Mesothelial cell of epicardium (in vitro differentiated cells): Measurements from ENCODE around the gene APCDD1. TPM values are rescaled to one million over a fixed set of nuclear protein-coding genes. Genes with fewer than 3 reads are reported as not detected.

Experiments used
- DNase-seq, 2 experiments: peaks; one replicate each; pipeline ENCODE4 v3.0.0; 2021; ENCODE audit warnings: low spot score in 2 of 2; ENCODE audit not compliant: unreplicated experiment in 2 of 2
- H3K27ac Mint-ChIP-seq: 2 replicates; pipeline ENCODE4 v1.8.0; 2021; ENCODE audit warnings: mixed read lengths
- H3K27me3 Mint-ChIP-seq: 2 replicates; pipeline ENCODE4 v1.8.0; 2021; ENCODE audit warnings: low read depth, mixed read lengths
- H3K36me3 Mint-ChIP-seq: 2 replicates; pipeline ENCODE4 v1.8.0; 2021; ENCODE audit warnings: mixed read lengths
- H3K4me1 Mint-ChIP-seq: 2 replicates; pipeline ENCODE4 v1.8.0; 2021; ENCODE audit warnings: mixed read lengths
- H3K4me3 Mint-ChIP-seq: 2 replicates; pipeline ENCODE4 v1.8.0; 2021; ENCODE audit warnings: mild to moderate bottlenecking, moderate library complexity, mixed read lengths
- H3K9me3 Mint-ChIP-seq: 2 replicates; pipeline ENCODE4 v1.8.0; 2021; ENCODE audit warnings: mixed read lengths
- total RNA-seq: library from RNA; stranded (reverse); gene quantifications from 3 replicates; pipeline ENCODE4 v1.2.1, GENCODE V29; 2021
- TF ChIP-seq, protein P1 (sequence below): fragments of 200-600 bp; sonication (generic); IDR thresholded peaks from one replicate; pipeline ENCODE4 v1.5.0; 2021; ENCODE audit warnings: antibody characterized with exemption; ENCODE audit not compliant: unreplicated experiment

The APCDD1 gene
- total RNA-seq, 1 donor from 2014 or later, result 104 TPM

DNA sequence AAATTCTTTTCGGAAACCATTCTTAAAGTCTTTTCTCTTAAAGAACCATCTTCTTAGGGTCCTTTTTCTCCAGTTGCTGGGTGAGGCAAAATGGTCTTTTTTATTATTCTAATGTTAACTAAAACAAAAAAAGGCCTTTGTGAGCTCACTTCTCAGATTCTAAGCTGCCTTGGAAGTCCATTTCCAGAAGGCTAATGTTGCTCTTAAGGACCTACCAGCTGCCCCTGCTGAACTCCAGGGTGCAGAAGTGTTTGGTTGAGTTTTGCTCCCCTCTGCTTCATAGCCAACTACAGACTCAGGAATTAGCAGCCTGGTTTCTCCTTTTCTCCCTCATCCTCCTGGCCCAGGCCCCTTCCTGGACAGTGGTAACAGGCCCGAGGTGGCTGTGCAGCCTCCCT lies 23.4 kb downstream of the APCDD1 start:
- Mint-ChIP-seq H3K27ac (no peak overlapping the region), H3K9me3 (no peaks in the 10 kb centered on the region), H3K4me3 (no peak overlapping the region), H3K36me3 (peaks cover 42% of the 10 kb centered on the region), H3K27me3 (no peaks in the 10 kb centered on the region), H3K4me1 (peaks cover 27% of the 10 kb centered on the region)
- TF ChIP-seq, protein P1, sequence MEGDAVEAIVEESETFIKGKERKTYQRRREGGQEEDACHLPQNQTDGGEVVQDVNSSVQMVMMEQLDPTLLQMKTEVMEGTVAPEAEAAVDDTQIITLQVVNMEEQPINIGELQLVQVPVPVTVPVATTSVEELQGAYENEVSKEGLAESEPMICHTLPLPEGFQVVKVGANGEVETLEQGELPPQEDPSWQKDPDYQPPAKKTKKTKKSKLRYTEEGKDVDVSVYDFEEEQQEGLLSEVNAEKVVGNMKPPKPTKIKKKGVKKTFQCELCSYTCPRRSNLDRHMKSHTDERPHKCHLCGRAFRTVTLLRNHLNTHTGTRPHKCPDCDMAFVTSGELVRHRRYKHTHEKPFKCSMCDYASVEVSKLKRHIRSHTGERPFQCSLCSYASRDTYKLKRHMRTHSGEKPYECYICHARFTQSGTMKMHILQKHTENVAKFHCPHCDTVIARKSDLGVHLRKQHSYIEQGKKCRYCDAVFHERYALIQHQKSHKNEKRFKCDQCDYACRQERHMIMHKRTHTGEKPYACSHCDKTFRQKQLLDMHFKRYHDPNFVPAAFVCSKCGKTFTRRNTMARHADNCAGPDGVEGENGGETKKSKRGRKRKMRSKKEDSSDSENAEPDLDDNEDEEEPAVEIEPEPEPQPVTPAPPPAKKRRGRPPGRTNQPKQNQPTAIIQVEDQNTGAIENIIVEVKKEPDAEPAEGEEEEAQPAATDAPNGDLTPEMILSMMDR, result no peak
- no peak for DNase-seq

DNA sequence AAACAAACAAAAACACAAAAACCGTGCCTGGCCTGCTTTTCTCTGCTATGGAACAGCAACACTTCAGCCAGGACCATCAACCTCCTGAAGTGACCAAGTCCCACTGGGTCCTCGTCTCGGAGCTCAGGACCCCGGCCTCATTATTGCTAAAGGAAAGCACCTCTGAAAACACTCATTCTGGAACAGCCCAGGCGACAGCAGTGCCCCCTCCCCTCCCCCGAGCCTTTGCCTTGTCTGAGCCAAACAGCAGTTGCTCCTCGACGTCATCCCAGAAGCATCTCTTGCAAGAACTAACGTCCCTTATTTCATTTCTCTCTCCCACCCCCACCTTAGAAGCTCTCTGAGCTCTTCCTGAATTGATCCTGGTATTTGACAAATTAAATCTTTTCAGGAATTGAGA lies 27.4 kb downstream of the APCDD1 start:
- no peaks in the 10 kb centered on the region for H3K9me3 Mint-ChIP-seq
- H3K4me1 Mint-ChIP-seq, result peaks cover 11% of the 10 kb centered on the region
- H3K4me3 Mint-ChIP-seq, result no peak overlapping the region
- no peak overlapping the region for H3K27ac Mint-ChIP-seq
- TF ChIP-seq, protein P1, result no peak
- DNase-seq, result no peak
- no peaks in the 10 kb centered on the region for H3K27me3 Mint-ChIP-seq
- H3K36me3 Mint-ChIP-seq, result peaks cover 40% of the 10 kb centered on the region

DNA sequence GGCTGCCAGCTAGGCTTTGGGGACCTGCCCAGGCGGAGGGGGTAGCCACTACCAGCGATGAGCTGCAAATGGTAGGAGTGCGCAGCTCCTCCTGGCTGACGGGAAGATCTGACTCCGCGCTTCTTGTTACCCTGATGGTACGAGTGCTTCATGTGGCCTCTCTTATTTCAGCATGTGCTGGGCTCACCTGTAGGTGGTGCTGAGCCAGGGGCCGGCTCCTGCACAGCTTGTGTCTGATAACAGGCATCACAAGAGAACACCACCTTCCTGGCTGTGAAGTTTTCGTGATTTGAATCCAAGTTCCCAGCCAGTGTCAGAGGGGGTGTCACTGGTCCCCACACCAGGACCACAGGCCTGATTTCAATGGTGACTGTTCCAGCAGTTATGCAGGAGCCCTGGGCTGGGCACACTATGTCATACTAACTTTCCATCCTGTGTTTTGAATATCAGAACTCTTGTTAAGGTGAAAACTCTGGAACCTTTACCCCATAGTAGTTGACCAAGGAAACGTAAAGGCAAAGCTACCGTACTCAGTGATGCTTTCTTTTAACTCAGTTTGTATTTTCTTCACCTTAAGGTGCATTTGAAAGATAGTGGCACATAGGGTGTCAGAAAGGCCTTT lies 28.0 kb downstream of the APCDD1 start:
- TF ChIP-seq, protein P1, result no peak
- no peaks in the 10 kb centered on the region for H3K9me3 Mint-ChIP-seq
- peaks cover 10% of the 10 kb centered on the region for H3K4me1 Mint-ChIP-seq
- peaks cover 38% of the 10 kb centered on the region for H3K36me3 Mint-ChIP-seq
- no peak for DNase-seq
- no peak overlapping the region for H3K27ac Mint-ChIP-seq
- H3K4me3 Mint-ChIP-seq, result no peak overlapping the region
- no peaks in the 10 kb centered on the region for H3K27me3 Mint-ChIP-seq

DNA sequence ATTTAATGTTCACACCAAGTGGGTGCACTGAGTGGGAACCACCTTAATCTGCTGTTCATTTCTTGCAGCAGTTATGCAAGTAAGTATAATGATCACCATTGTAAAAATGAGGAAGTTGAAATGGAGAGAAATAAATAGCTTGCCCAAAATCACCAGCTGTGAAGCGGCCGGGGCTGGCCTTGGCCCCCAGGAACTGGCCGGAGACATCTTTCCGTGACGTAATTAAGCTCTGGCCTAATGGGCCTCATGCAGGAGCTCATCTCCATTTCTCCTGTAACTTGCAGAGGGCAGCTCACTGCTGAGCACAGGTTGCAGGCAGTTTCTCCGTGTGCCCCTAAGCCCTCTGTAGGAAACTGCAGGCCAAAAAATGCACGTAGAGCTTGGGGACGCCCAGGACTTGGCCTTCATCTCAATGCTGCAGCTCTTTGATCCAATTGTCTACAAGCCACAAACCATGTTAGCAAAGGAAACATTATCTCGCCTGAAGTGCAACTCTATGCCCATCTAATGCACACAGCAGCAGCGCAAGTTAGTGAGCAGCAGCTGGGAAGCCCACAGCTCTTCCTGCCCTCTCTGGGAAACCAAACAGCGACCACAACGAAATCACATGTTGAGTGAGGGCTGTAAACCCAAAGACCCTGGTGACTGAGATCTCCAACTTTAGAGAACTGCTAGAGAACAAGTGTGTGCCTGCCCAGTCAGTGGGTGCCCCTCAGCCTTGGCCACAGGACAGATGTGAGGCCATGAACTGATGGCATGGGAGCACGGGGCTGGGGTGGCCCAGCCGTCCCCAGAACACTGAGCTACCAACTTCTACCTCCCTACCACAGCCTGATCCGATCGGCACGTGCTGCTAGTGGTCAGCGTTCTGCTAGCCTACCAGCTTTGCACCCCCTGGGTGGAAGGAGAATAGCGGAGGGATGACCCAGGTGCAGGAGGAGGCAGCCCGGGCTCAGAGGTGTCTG lies 28.8 kb downstream of the APCDD1 start:
- H3K4me1 Mint-ChIP-seq, result peaks cover 16% of the 10 kb centered on the region
- H3K36me3 Mint-ChIP-seq, result peaks cover 41% of the 10 kb centered on the region
- H3K4me3 Mint-ChIP-seq, result no peak overlapping the region
- H3K27me3 Mint-ChIP-seq, result no peaks in the 10 kb centered on the region
- no peak for DNase-seq
- H3K27ac Mint-ChIP-seq, result no peak overlapping the region
- no peaks in the 10 kb centered on the region for H3K9me3 Mint-ChIP-seq
- TF ChIP-seq, protein P1, result no peak

DNA sequence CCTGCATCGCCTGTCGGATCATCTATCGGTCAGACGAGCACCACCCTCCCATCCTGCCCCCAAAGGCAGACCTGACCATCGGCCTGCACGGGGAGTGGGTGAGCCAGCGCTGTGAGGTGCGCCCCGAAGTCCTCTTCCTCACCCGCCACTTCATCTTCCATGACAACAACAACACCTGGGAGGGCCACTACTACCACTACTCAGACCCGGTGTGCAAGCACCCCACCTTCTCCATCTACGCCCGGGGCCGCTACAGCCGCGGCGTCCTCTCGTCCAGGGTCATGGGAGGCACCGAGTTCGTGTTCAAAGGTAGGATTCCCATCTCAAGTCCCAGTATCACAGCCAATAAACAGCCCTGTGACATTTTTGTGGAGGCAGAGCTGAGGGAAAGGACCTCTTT lies 31.0 kb downstream of the APCDD1 start:
- H3K4me3 Mint-ChIP-seq, result no peak overlapping the region
- no peaks in the 10 kb centered on the region for H3K9me3 Mint-ChIP-seq
- peaks cover 40% of the 10 kb centered on the region for H3K36me3 Mint-ChIP-seq
- H3K27me3 Mint-ChIP-seq, result no peaks in the 10 kb centered on the region
- peaks cover 17% of the 10 kb centered on the region for H3K4me1 Mint-ChIP-seq
- no peak for DNase-seq
- TF ChIP-seq, protein P1, result no peak
- H3K27ac Mint-ChIP-seq, result no peak overlapping the region
